ENCODE measurements around the gene ZC3HAV1. TPM values are rescaled to one million over a fixed set of nuclear protein-coding genes. Genes with fewer than 3 reads are reported as not detected.
A peak's percentile ranks its signal among the peaks of the same experiment; 100 is the strongest.

Gene ZC3HAV1
- total and polyA plus RNA-seq, 2 experiments from 2014 or later: 24.8 to 56.8 TPM

DNA sequence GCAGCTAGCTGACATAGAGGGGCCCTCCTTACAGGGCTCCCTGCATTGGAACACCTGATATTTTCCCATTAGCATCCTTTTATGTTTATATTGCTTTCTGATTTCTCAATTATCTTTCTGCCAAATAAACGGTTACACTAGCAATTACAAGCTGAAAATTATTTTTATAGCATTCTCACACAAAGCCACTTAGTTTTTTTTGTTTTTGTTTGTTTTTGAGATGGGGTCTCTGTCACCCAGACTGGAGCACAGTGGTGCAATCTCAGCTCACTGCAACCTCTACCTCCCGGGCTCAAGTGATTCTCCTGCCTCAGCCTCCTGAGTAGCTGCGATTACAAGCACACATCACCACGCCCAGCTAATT is 9.9 kb upstream of the ZC3HAV1 start:
- no peak overlapping the region for H3K27ac ChIP-seq (ENCODE audit: low read depth)
- H3K4me2 ChIP-seq: no peak overlapping the region
- H3K27me3 ChIP-seq (ENCODE audit: insufficient read depth): no peaks in the 10 kb centered on the region
- Mint-ChIP-seq H3K4me1 (peaks cover 15% of the 10 kb centered on the region), H3K27ac (no peak overlapping the region), H3K36me3 (ENCODE audit: low read depth) (no peaks in the 10 kb centered on the region), H3K27me3 (ENCODE audit: insufficient read depth, low read depth, poor library complexity) (peaks cover 4% of the 10 kb centered on the region), H3K9me3 (no peaks in the 10 kb centered on the region), H3K4me3 (no peak overlapping the region)
- TF ChIP-seq, protein P1, sequence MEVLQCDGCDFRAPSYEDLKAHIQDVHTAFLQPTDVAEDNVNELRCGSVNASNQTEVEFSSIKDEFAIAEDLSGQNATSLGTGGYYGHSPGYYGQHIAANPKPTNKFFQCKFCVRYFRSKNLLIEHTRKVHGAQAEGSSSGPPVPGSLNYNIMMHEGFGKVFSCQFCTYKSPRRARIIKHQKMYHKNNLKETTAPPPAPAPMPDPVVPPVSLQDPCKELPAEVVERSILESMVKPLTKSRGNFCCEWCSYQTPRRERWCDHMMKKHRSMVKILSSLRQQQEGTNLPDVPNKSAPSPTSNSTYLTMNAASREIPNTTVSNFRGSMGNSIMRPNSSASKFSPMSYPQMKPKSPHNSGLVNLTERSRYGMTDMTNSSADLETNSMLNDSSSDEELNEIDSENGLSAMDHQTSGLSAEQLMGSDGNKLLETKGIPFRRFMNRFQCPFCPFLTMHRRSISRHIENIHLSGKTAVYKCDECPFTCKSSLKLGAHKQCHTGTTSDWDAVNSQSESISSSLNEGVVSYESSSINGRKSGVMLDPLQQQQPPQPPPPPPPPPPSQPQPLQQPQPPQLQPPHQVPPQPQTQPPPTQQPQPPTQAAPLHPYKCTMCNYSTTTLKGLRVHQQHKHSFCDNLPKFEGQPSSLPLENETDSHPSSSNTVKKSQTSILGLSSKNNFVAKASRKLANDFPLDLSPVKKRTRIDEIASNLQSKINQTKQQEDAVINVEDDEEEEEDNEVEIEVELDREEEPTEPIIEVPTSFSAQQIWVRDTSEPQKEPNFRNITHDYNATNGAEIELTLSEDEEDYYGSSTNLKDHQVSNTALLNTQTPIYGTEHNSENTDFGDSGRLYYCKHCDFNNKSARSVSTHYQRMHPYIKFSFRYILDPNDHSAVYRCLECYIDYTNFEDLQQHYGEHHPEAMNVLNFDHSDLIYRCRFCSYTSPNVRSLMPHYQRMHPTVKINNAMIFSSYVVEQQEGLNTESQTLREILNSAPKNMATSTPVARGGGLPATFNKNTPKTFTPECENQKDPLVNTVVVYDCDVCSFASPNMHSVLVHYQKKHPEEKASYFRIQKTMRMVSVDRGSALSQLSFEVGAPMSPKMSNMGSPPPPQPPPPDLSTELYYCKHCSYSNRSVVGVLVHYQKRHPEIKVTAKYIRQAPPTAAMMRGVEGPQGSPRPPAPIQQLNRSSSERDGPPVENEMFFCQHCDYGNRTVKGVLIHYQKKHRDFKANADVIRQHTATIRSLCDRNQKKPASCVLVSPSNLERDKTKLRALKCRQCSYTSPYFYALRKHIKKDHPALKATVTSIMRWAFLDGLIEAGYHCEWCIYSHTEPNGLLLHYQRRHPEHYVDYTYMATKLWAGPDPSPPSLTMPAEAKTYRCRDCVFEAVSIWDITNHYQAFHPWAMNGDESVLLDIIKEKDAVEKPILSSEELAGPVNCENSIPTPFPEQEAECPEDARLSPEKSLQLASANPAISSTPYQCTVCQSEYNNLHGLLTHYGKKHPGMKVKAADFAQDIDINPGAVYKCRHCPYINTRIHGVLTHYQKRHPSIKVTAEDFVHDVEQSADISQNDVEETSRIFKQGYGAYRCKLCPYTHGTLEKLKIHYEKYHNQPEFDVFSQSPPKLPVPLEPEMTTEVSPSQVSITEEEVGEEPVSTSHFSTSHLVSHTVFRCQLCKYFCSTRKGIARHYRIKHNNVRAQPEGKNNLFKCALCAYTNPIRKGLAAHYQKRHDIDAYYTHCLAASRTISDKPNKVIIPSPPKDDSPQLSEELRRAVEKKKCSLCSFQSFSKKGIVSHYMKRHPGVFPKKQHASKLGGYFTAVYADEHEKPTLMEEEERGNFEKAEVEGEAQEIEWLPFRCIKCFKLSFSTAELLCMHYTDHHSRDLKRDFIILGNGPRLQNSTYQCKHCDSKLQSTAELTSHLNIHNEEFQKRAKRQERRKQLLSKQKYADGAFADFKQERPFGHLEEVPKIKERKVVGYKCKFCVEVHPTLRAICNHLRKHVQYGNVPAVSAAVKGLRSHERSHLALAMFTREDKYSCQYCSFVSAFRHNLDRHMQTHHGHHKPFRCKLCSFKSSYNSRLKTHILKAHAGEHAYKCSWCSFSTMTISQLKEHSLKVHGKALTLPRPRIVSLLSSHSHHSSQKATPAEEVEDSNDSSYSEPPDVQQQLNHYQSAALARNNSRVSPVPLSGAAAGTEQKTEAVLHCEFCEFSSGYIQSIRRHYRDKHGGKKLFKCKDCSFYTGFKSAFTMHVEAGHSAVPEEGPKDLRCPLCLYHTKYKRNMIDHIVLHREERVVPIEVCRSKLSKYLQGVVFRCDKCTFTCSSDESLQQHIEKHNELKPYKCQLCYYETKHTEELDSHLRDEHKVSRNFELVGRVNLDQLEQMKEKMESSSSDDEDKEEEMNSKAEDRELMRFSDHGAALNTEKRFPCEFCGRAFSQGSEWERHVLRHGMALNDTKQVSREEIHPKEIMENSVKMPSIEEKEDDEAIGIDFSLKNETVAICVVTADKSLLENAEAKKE (CRISPR knock-in tag; IDR thresholded peaks at IDR 0.05): no peak
- no peak for TF ChIP-seq ZNF331 (CRISPR knock-in tag; IDR thresholded peaks at IDR 0.05; ENCODE audit: low read depth)
- no peak for TF ChIP-seq STAT1 (IDR thresholded peaks at IDR 0.05; ENCODE audit: unreplicated experiment)
- no peak for TF ChIP-seq CREB1 (CRISPR knock-in tag; IDR thresholded peaks at IDR 0.05; ENCODE audit: low read depth)
- TF ChIP-seq EZH2phosphoT487 (IDR thresholded peaks at IDR 0.05; ENCODE audit: unreplicated experiment): no peak
- TF ChIP-seq, protein P2, sequence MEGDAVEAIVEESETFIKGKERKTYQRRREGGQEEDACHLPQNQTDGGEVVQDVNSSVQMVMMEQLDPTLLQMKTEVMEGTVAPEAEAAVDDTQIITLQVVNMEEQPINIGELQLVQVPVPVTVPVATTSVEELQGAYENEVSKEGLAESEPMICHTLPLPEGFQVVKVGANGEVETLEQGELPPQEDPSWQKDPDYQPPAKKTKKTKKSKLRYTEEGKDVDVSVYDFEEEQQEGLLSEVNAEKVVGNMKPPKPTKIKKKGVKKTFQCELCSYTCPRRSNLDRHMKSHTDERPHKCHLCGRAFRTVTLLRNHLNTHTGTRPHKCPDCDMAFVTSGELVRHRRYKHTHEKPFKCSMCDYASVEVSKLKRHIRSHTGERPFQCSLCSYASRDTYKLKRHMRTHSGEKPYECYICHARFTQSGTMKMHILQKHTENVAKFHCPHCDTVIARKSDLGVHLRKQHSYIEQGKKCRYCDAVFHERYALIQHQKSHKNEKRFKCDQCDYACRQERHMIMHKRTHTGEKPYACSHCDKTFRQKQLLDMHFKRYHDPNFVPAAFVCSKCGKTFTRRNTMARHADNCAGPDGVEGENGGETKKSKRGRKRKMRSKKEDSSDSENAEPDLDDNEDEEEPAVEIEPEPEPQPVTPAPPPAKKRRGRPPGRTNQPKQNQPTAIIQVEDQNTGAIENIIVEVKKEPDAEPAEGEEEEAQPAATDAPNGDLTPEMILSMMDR (conservative IDR thresholded peaks at IDR 0.05; ENCODE audit: low read depth in 2 of 2): no peak
- TF ChIP-seq EZH2 (IDR thresholded peaks at IDR 0.05; ENCODE audit: low read depth, unreplicated experiment): no peak
- no peak for TF ChIP-seq ZNF114 (CRISPR knock-in tag; IDR thresholded peaks at IDR 0.05)
- H2AFZ ChIP-seq: peak overlapping the region; percentile 96; the same call in 1 of the 2 replicates
- H3F3A ChIP-seq (replicated peaks; ENCODE audit: low read depth): no peaks in the 10 kb centered on the region
- no peaks in the 10 kb centered on the region for H3K9me2 ChIP-seq (ENCODE audit: insufficient read depth)
- no peak overlapping the region for H3K4me3 ChIP-seq
- no peaks in the 10 kb centered on the region for H4K20me1 ChIP-seq (replicated peaks; ENCODE audit: insufficient read depth)
- ATAC-seq (no peak), DNase-seq (ENCODE audit: low spot score) (no peak)
- H3K79me2 ChIP-seq (replicated peaks; ENCODE audit: insufficient read depth): no peaks in the 10 kb centered on the region
- no peaks in the 10 kb centered on the region for H3K36me3 ChIP-seq (ENCODE audit: insufficient read depth)
- 0 out of 2 replicates have a peak, but pooled peaks cover 4% of the 10 kb centered on the region for H3K4me1 ChIP-seq (ENCODE audit: insufficient read depth)
